ENCODE measurements around the gene WDR70.
"Not testable (repeated sequence)": the region's sequence is repeated elsewhere in the genome, so short reads cannot be mapped to it uniquely, and the experiment has no call there.

DNA sequence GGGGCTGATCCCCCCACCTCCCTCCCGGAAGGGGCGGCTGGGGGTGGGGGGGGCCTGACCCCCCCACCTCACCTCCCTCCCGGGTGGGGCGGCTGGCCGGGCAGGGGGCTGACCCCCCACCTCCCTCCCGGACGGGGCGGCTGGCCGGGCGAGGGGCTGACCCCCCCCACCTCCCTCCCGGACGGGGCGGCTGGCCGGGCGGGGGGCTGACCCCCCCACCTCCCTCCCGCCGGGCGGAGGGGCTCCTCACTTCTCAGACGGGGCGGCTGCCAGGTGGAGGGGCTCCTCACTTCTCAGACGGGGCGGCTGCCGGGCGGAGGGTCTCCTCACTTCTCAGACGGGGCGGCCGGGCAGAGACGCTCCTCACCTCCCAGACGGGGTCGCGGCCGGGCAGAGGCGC, 36.3 kb downstream of the WDR70 start:
- TF ChIP-seq POLR2A (IDR thresholded peaks at IDR 0.05; ENCODE audit: low read depth, low read length); FOS (IDR thresholded peaks at IDR 0.05; ENCODE audit: borderline replicate concordance, insufficient read depth, low read length); JUN (IDR thresholded peaks at IDR 0.05; ENCODE audit: borderline replicate concordance, insufficient read depth, insufficient read length, low read depth); EZH2 (IDR thresholded peaks at IDR 0.05; ENCODE audit: borderline replicate concordance, low read depth, low read length, severe bottlenecking): not testable (repeated sequence)
- TF ChIP-seq, protein P1, sequence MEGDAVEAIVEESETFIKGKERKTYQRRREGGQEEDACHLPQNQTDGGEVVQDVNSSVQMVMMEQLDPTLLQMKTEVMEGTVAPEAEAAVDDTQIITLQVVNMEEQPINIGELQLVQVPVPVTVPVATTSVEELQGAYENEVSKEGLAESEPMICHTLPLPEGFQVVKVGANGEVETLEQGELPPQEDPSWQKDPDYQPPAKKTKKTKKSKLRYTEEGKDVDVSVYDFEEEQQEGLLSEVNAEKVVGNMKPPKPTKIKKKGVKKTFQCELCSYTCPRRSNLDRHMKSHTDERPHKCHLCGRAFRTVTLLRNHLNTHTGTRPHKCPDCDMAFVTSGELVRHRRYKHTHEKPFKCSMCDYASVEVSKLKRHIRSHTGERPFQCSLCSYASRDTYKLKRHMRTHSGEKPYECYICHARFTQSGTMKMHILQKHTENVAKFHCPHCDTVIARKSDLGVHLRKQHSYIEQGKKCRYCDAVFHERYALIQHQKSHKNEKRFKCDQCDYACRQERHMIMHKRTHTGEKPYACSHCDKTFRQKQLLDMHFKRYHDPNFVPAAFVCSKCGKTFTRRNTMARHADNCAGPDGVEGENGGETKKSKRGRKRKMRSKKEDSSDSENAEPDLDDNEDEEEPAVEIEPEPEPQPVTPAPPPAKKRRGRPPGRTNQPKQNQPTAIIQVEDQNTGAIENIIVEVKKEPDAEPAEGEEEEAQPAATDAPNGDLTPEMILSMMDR (IDR thresholded peaks at IDR 0.05; ENCODE audit: extremely low read depth in 1 of 2, insufficient read depth in 1 of 2, low read depth in 1 of 2, low read length in 2 of 2): not testable (repeated sequence)
- TF ChIP-seq, protein P2, sequence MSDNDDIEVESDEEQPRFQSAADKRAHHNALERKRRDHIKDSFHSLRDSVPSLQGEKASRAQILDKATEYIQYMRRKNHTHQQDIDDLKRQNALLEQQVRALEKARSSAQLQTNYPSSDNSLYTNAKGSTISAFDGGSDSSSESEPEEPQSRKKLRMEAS (IDR thresholded peaks at IDR 0.05; ENCODE audit: insufficient read depth, insufficient read length): not testable (repeated sequence)
